SK-N-SH (cell line): Measurements from ENCODE around the gene TSHZ2. TPM values are rescaled to one million over a fixed set of nuclear protein-coding genes. Genes with fewer than 3 reads are reported as not detected.

ENCODE experiments used
- CTCF ChIA-PET: fragments of 300-600, 350-600 bp; formaldehyde crosslinking; extraction: SDS; loops from one replicate; lab custom pipeline; 2021; lab: Yijun Ruan, JAX
- POLR2A ChIA-PET: fragments of 350-600 bp; sonication (Branson Sonifier 250); formaldehyde crosslinking; extraction: SDS; loops from one replicate; lab custom pipeline; 2020; ENCODE audit warnings: antibody characterized with exemption, inconsistent platforms; lab: Yijun Ruan, JAX
- DNase-seq: peaks from one replicate; pipeline ENCODE4 v3.0.0; 2012
- H2AFZ ChIP-seq: fragments of 200-600 bp; sonication (generic); 2 replicates; pipeline ENCODE4 v1.8.1; 2016; ENCODE audit warnings: antibody characterized with exemption, mild to moderate bottlenecking, low read depth
- H3F3A ChIP-seq: fragments of 200-600 bp; sonication (generic); replicated peaks from 2 replicates; pipeline ENCODE3; 2016; ENCODE audit warnings: antibody characterized with exemption, mild to moderate bottlenecking; ENCODE audit not compliant: insufficient read depth
- H3K27ac ChIP-seq, 2 experiments: fragments of 200-500 bp in 1 of 2; fragments of 200-600 bp in 1 of 2; sonication (Bioruptor generic) in 1 of 2; sonication (generic), shearing (Covaris generic) in 1 of 2; 2 replicates each; pipeline versions ENCODE4 v1.5.1 to v1.6.1; 2014 to 2016; ENCODE audit warnings: low read depth in 2 of 2, inconsistent platforms in 1 of 2, low read length in 1 of 2, mild to moderate bottlenecking in 1 of 2, mixed read lengths in 1 of 2
- H3K27me3 ChIP-seq: fragments of 200-600 bp; sonication (generic), shearing (Covaris generic); 2 replicates; pipeline ENCODE4 v1.6.1; 2016; ENCODE audit warnings: mixed run types; ENCODE audit not compliant: insufficient read depth
- H3K36me3 ChIP-seq, 2 experiments: fragments of 200-500 bp in 1 of 2; fragments of 200-600 bp in 1 of 2; sonication (Bioruptor generic) in 1 of 2; sonication (generic) in 1 of 2; replicated peaks in 1 of 2; 2 replicates each; pipeline versions ENCODE3 to v1.5.1; 2014 to 2016; ENCODE audit warnings: low read length in 1 of 2, mild to moderate bottlenecking in 1 of 2; ENCODE audit not compliant: insufficient read depth in 2 of 2, control insufficient read depth in 1 of 2
- H3K4me1 ChIP-seq, 2 experiments: fragments of 200-500 bp in 1 of 2; fragments of 200-600 bp in 1 of 2; sonication (Bioruptor generic) in 1 of 2; sonication (generic), shearing (Covaris generic) in 1 of 2; 2 replicates each; pipeline versions ENCODE4 v1.5.1 to v1.6.1; 2014 to 2016; ENCODE audit warnings: low read depth in 1 of 2, low read length in 1 of 2, mixed run types in 1 of 2; ENCODE audit not compliant: insufficient read depth in 2 of 2, control insufficient read depth in 1 of 2
- H3K4me2 ChIP-seq: fragments of 200-600 bp; sonication (generic), shearing (Covaris generic); 2 replicates; pipeline ENCODE4 v1.6.1; 2017; ENCODE audit warnings: mixed run types
- H3K4me3 ChIP-seq, 2 experiments: fragments of 200-500 bp in 1 of 2; fragments of 200-600 bp in 1 of 2; sonication (Bioruptor generic) in 1 of 2; sonication (generic), shearing (Covaris generic) in 1 of 2; 2 replicates each; pipeline versions ENCODE4 v1.5.1 to v1.8.1; 2014 to 2016; ENCODE audit warnings: low read depth in 2 of 2, inconsistent platforms in 1 of 2, low read length in 1 of 2, mild to moderate bottlenecking in 1 of 2, mixed read lengths in 1 of 2, moderate library complexity in 1 of 2
- H3K79me2 ChIP-seq: fragments of 200-600 bp; sonication (generic); 2 replicates; pipeline ENCODE4 v1.8.1; 2017; ENCODE audit warnings: mild to moderate bottlenecking; ENCODE audit not compliant: insufficient read depth
- H3K9ac ChIP-seq: fragments of 200-600 bp; sonication (generic); 2 replicates; pipeline ENCODE4 v1.6.1; 2017; ENCODE audit warnings: mixed run types
- H3K9me2 ChIP-seq: fragments of 200-600 bp; sonication (generic); 2 replicates; pipeline ENCODE4 v1.6.1; 2017; ENCODE audit warnings: mixed run types
- H3K9me3 ChIP-seq: fragments of 200-600 bp; sonication (generic); 2 replicates; pipeline ENCODE4 v1.6.1; 2017; ENCODE audit warnings: mixed run types, mild to moderate bottlenecking, moderate library complexity
- H4K20me1 ChIP-seq: fragments of 200-600 bp; sonication (generic); 2 replicates; pipeline ENCODE4 v1.6.1; 2017; ENCODE audit warnings: mild to moderate bottlenecking, mixed run types; ENCODE audit not compliant: insufficient read depth
- CHD2 ChIP-seq: fragments of 150-350 bp; IDR thresholded peaks from 2 replicates; pipeline ENCODE4 v1.6.1; 2018; ENCODE audit warnings: low read length; ENCODE audit not compliant: partially characterized antibody
- EP300 ChIP-seq, 2 experiments: IDR thresholded peaks; 2 replicates each; pipeline versions ENCODE4 v1.4.0 to v1.6.1; 2012; ENCODE audit warnings: borderline replicate concordance in 1 of 2, low read depth in 1 of 2, low read length in 1 of 2
- FOSL2 ChIP-seq: IDR thresholded peaks from 2 replicates; pipeline ENCODE4 v1.4.0; 2012; ENCODE audit warnings: low read depth, mild to moderate bottlenecking, moderate library complexity, borderline replicate concordance
- GABPA ChIP-seq: IDR thresholded peaks from 2 replicates; pipeline ENCODE4 v1.4.0; 2012; ENCODE audit warnings: low read depth, mild to moderate bottlenecking
- GATA2 ChIP-seq: sonication (generic); formaldehyde crosslinking; IDR thresholded peaks from 2 replicates; pipeline ENCODE4 v1.5.0; 2020; ENCODE audit warnings: mild to moderate bottlenecking, missing genetic modification reagents
- JUND ChIP-seq: IDR thresholded peaks from 2 replicates; pipeline ENCODE4 v1.4.0; 2012
- MAX ChIP-seq: IDR thresholded peaks from 2 replicates; pipeline ENCODE4 v1.4.0; 2012; ENCODE audit warnings: low read depth
- MEF2A ChIP-seq: IDR thresholded peaks from 2 replicates; pipeline ENCODE4 v1.4.0; 2012; ENCODE audit warnings: low read depth, borderline replicate concordance
- MXI1 ChIP-seq: IDR thresholded peaks from 2 replicates; pipeline ENCODE4 v1.6.1; 2012; ENCODE audit warnings: mild to moderate bottlenecking, low read depth, low read length, improper control_type of control experiment
- NFIC ChIP-seq: IDR thresholded peaks from 2 replicates; pipeline ENCODE4 v1.4.0; 2012; ENCODE audit warnings: borderline replicate concordance
- NRF1 ChIP-seq: IDR thresholded peaks from 2 replicates; pipeline ENCODE4 v1.6.1; 2012; ENCODE audit warnings: low read depth, mild to moderate bottlenecking, low read length
- RCOR1 ChIP-seq: fragments of 150-350 bp; IDR thresholded peaks from 2 replicates; pipeline ENCODE4 v1.6.1; 2017; ENCODE audit warnings: antibody characterized with exemption, low read length
- RFX5 ChIP-seq: IDR thresholded peaks from 2 replicates; pipeline ENCODE4 v1.6.1; 2012; ENCODE audit warnings: mild to moderate bottlenecking, improper control_type of control experiment, low read length
- TCF12 ChIP-seq: IDR thresholded peaks from 2 replicates; pipeline ENCODE4 v1.4.0; 2012
- TEAD4 ChIP-seq: IDR thresholded peaks from 2 replicates; pipeline ENCODE4 v1.4.0; 2012; ENCODE audit warnings: mild to moderate bottlenecking, borderline replicate concordance; ENCODE audit not compliant: insufficient read depth
- USF1 ChIP-seq: IDR thresholded peaks from 2 replicates; pipeline ENCODE4 v1.4.0; 2012; ENCODE audit warnings: low read depth, borderline replicate concordance
- WGBS: methylation state at CpG from one replicate; pipeline ENCODE4 v1.1.6; 2017; ENCODE audit warnings: low lambda C conversion rate; 5-methylcytosine and 5-hydroxymethylcytosine counted together
- polyA plus RNA-seq, 3 experiments: library from polyadenylated mRNA; depleted of rRNA; stranded (reverse); fragments of >200 nt; gene quantifications; 2 replicates each; pipeline ENCODE4 v1.2.3, GENCODE V29; 2012
- TF ChIP-seq, protein P1 (sequence below): IDR thresholded peaks from 2 replicates; pipeline ENCODE4 v1.4.0; 2012; ENCODE audit warnings: low read depth, borderline replicate concordance
- TF ChIP-seq, protein P2 (sequence below): fragments of 200-600 bp; sonication (generic); IDR thresholded peaks from 2 replicates; pipeline ENCODE4 v1.6.1; 2017; ENCODE audit warnings: antibody characterized with exemption, mild to moderate bottlenecking, moderate library complexity
- TF ChIP-seq, protein P3 (sequence below): fragments of 150-350 bp; IDR thresholded peaks from 2 replicates; pipeline ENCODE4 v1.6.1; 2016; ENCODE audit warnings: mild to moderate bottlenecking, low read depth, low read length
- TF ChIP-seq, protein P4 (sequence below): IDR thresholded peaks from 2 replicates; pipeline ENCODE4 v1.6.1; 2012; ENCODE audit warnings: mild to moderate bottlenecking, low read depth, low read length, moderate library complexity

Gene TSHZ2
- polyA plus RNA-seq, 1 of the 3 experiments (the other 2 are of a cell fraction): 0.13 TPM

GRCh38 chr20:53070224-53070623 lies 98.1 kb downstream of the TSHZ2 start (continued):
- no peak for TF ChIP-seq GATA2 (CRISPR knock-in tag)
- TF ChIP-seq MEF2A: no peak
- TF ChIP-seq NFIC: no peak
- no peak for TF ChIP-seq RCOR1
- TF ChIP-seq, all 33 proteins: peak for 0

DNA sequence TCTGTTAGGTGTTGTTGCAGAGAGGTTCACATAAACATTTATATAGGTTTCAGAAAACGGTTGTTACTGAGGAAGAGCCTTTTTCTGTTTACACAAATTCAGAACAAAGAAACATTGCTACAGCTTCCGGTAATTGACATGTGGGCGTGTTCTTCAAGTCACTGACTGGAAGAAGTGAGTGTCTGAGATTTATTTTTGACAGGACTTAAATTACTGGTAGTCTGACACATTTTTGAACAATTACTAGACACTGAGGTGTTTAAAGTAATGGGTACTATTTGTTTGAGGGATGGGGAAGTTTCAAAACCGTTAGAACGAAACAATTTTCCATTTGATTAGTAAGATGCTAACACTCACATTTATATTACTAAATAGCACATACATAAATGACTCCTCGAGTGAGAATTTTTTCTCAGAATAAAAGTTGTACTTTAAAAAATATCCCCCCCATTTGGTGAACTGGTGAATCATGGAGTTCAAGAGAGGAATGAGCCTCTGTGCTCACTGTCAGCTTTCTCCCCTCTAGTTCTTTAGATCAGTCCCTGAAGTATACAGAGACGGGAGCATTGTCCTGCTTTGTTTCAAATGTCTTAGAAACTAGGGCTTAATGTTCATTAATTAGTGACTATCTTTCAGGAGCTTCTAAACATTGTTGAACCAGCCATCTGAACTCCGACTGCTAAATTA lies 98.7 kb downstream of the TSHZ2 start:
- Histone ChIP-seq H3F3A (no peaks in the 10 kb centered on the region), H2AFZ (no peak overlapping the region), H3K9me2 (no peaks in the 10 kb centered on the region), H3K36me3 (no peaks in the 10 kb centered on the region), H3K27me3 (no peaks in the 10 kb centered on the region), H3K9me3 (no peaks in the 10 kb centered on the region), H3K4me1 (no peaks in the 10 kb centered on the region; a peak in 2 of 4 replicates), H3K27ac (no peak overlapping the region), H3K79me2 (no peaks in the 10 kb centered on the region), H4K20me1 (no peaks in the 10 kb centered on the region), H3K4me2 (no peak overlapping the region), H3K9ac (no peak overlapping the region), H3K4me3 (no peak overlapping the region)
- ChIA-PET POLR2A (no interaction called here), CTCF (interaction anchor here (1.3 kb wide), 1 partner anchor 12 kb away, joined by 3 read pairs; no protein-coding TSS in a partner anchor)
- DNase-seq: no peak
- 48% methylated on average over 8 of the region's 8 CpGs for WGBS
- no peak for TF ChIP-seq MXI1
- no peak for TF ChIP-seq NFIC
- TF ChIP-seq FOSL2: no peak
- no peak for TF ChIP-seq TCF12
- TF ChIP-seq GATA2 (CRISPR knock-in tag): no peak
- TF ChIP-seq MAX: no peak
- TF ChIP-seq, protein P1, sequence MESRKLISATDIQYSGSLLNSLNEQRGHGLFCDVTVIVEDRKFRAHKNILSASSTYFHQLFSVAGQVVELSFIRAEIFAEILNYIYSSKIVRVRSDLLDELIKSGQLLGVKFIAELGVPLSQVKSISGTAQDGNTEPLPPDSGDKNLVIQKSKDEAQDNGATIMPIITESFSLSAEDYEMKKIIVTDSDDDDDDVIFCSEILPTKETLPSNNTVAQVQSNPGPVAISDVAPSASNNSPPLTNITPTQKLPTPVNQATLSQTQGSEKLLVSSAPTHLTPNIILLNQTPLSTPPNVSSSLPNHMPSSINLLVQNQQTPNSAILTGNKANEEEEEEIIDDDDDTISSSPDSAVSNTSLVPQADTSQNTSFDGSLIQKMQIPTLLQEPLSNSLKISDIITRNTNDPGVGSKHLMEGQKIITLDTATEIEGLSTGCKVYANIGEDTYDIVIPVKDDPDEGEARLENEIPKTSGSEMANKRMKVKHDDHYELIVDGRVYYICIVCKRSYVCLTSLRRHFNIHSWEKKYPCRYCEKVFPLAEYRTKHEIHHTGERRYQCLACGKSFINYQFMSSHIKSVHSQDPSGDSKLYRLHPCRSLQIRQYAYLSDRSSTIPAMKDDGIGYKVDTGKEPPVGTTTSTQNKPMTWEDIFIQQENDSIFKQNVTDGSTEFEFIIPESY: no peak
- TF ChIP-seq, protein P2, sequence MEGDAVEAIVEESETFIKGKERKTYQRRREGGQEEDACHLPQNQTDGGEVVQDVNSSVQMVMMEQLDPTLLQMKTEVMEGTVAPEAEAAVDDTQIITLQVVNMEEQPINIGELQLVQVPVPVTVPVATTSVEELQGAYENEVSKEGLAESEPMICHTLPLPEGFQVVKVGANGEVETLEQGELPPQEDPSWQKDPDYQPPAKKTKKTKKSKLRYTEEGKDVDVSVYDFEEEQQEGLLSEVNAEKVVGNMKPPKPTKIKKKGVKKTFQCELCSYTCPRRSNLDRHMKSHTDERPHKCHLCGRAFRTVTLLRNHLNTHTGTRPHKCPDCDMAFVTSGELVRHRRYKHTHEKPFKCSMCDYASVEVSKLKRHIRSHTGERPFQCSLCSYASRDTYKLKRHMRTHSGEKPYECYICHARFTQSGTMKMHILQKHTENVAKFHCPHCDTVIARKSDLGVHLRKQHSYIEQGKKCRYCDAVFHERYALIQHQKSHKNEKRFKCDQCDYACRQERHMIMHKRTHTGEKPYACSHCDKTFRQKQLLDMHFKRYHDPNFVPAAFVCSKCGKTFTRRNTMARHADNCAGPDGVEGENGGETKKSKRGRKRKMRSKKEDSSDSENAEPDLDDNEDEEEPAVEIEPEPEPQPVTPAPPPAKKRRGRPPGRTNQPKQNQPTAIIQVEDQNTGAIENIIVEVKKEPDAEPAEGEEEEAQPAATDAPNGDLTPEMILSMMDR: no peak
- TF ChIP-seq JUND: no peak
- no peak for TF ChIP-seq TEAD4
- TF ChIP-seq GABPA: no peak
- TF ChIP-seq, protein P3, sequence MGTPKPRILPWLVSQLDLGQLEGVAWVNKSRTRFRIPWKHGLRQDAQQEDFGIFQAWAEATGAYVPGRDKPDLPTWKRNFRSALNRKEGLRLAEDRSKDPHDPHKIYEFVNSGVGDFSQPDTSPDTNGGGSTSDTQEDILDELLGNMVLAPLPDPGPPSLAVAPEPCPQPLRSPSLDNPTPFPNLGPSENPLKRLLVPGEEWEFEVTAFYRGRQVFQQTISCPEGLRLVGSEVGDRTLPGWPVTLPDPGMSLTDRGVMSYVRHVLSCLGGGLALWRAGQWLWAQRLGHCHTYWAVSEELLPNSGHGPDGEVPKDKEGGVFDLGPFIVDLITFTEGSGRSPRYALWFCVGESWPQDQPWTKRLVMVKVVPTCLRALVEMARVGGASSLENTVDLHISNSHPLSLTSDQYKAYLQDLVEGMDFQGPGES: no peak
- TF ChIP-seq EP300 (IDR thresholded peaks at IDR 0.05; ENCODE audit: borderline replicate concordance in 1 of 2, low read depth in 1 of 2, low read length in 1 of 2): no peak
- no peak for TF ChIP-seq USF1
- TF ChIP-seq CHD2: no peak
- TF ChIP-seq NRF1: no peak
- TF ChIP-seq RFX5: no peak
- TF ChIP-seq, protein P4, sequence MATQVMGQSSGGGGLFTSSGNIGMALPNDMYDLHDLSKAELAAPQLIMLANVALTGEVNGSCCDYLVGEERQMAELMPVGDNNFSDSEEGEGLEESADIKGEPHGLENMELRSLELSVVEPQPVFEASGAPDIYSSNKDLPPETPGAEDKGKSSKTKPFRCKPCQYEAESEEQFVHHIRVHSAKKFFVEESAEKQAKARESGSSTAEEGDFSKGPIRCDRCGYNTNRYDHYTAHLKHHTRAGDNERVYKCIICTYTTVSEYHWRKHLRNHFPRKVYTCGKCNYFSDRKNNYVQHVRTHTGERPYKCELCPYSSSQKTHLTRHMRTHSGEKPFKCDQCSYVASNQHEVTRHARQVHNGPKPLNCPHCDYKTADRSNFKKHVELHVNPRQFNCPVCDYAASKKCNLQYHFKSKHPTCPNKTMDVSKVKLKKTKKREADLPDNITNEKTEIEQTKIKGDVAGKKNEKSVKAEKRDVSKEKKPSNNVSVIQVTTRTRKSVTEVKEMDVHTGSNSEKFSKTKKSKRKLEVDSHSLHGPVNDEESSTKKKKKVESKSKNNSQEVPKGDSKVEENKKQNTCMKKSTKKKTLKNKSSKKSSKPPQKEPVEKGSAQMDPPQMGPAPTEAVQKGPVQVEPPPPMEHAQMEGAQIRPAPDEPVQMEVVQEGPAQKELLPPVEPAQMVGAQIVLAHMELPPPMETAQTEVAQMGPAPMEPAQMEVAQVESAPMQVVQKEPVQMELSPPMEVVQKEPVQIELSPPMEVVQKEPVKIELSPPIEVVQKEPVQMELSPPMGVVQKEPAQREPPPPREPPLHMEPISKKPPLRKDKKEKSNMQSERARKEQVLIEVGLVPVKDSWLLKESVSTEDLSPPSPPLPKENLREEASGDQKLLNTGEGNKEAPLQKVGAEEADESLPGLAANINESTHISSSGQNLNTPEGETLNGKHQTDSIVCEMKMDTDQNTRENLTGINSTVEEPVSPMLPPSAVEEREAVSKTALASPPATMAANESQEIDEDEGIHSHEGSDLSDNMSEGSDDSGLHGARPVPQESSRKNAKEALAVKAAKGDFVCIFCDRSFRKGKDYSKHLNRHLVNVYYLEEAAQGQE: no peak
